ENCODE data around the gene VSTM2B.
A peak's percentile ranks its signal among the peaks of the same experiment; 100 is the strongest.

Gene VSTM2B

GRCh38 chr19:29521291-29522075, 4.3 kb upstream of the VSTM2B start:
- DNase-seq: no peak
- Histone ChIP-seq H3K36me3 (ENCODE audit: control insufficient read depth in 4 of 4, insufficient read depth in 4 of 4, low read length in 3 of 4) (no peaks in the 10 kb centered on the region), H3K4me1 (ENCODE audit: control extremely low read depth in 1 of 4, control insufficient read depth in 4 of 4, insufficient read depth in 4 of 4, low read length in 3 of 4) (peaks cover 0 to 16% (median 7%) of the 10 kb centered on the region in 4 experiments), H3K4me3 (ENCODE audit: control insufficient read depth in 1 of 7, extremely low read depth in 1 of 7, insufficient read depth in 4 of 7, low read depth in 2 of 7, low read length in 6 of 7) (no peak overlapping the region), H3K9me3 (ENCODE audit: control extremely low read depth in 1 of 5, control insufficient read depth in 4 of 5, insufficient read depth in 2 of 5, low read depth in 1 of 5, low read length in 4 of 5) (peaks cover 0 to 2% (median 0%) of the 10 kb centered on the region in 5 experiments), H3K27ac (ENCODE audit: insufficient read depth in 1 of 2, low read depth in 1 of 2, low read length in 2 of 2, poor library complexity in 1 of 2, severe bottlenecking in 2 of 2) (no peak overlapping the region), H3K27me3 (replicated peaks in 2 of 5; ENCODE audit: control insufficient read depth in 4 of 5, insufficient read depth in 5 of 5, low read length in 4 of 5) (peaks cover 15 to 80% (median 31%) of the 10 kb centered on the region in 5 experiments)
- ChIA-PET POLR2A (interaction anchor here (1.0 kb wide), 1 partner anchor 15 kb away, joined by 3 read pairs; no protein-coding TSS in a partner anchor), CTCF (no interaction called here)
- 91% methylated on average over 6 of the region's 9 CpGs for WGBS (ENCODE audit: insufficient coverage)

- ChIA-PET CTCF (no interaction called here), POLR2A (no interaction called here)
- Histone ChIP-seq H3K36me3 (ENCODE audit: control insufficient read depth in 4 of 4, insufficient read depth in 4 of 4, low read length in 3 of 4) (no peaks in the 10 kb centered on the region), H3K9me3 (ENCODE audit: control extremely low read depth in 1 of 5, control insufficient read depth in 4 of 5, insufficient read depth in 2 of 5, low read depth in 1 of 5, low read length in 4 of 5) (peaks cover 0 to 2% (median 0%) of the 10 kb centered on the region in 5 experiments), H3K27ac (ENCODE audit: insufficient read depth in 1 of 2, low read depth in 1 of 2, low read length in 2 of 2, poor library complexity in 1 of 2, severe bottlenecking in 2 of 2) (no peak overlapping the region), H3K27me3 (replicated peaks in 2 of 5; ENCODE audit: control insufficient read depth in 4 of 5, insufficient read depth in 5 of 5, low read length in 4 of 5) (peaks cover 15 to 96% (median 45%) of the 10 kb centered on the region in 5 experiments), H3K4me3 (ENCODE audit: control insufficient read depth in 1 of 7, extremely low read depth in 1 of 7, insufficient read depth in 4 of 7, low read depth in 2 of 7, low read length in 6 of 7) (no peak overlapping the region), H3K4me1 (ENCODE audit: control extremely low read depth in 1 of 4, control insufficient read depth in 4 of 4, insufficient read depth in 4 of 4, low read length in 3 of 4) (peaks cover 0 to 34% (median 18%) of the 10 kb centered on the region in 4 experiments)
- DNase-seq: no peak
- WGBS (ENCODE audit: insufficient coverage): 86% methylated on average over 2 of the region's 2 CpGs
Observed at GRCh38 chr19:29523568-29523967, 2.2 kb upstream of the VSTM2B start.

- H3K27me3 ChIP-seq (replicated peaks in 2 of 5; ENCODE audit: control insufficient read depth in 4 of 5, insufficient read depth in 5 of 5, low read length in 4 of 5): peaks cover 15 to 97% (median 48%) of the 10 kb centered on the region in 5 experiments
- ChIA-PET POLR2A (interaction anchor here (0.5 kb wide), 1 partner anchor 265 kb away, joined by 3 read pairs; no protein-coding TSS in a partner anchor), CTCF (no interaction called here)
- peaks cover 0 to 2% (median 0%) of the 10 kb centered on the region in 5 experiments for H3K9me3 ChIP-seq (ENCODE audit: control extremely low read depth in 1 of 5, control insufficient read depth in 4 of 5, insufficient read depth in 2 of 5, low read depth in 1 of 5, low read length in 4 of 5)
- no peaks in the 10 kb centered on the region for H3K36me3 ChIP-seq (ENCODE audit: control insufficient read depth in 4 of 4, insufficient read depth in 4 of 4, low read length in 3 of 4)
- peak overlapping the region in 1 of 7 experiments; percentile 19 for H3K4me3 ChIP-seq (ENCODE audit: control insufficient read depth in 1 of 7, extremely low read depth in 1 of 7, insufficient read depth in 4 of 7, low read depth in 2 of 7, low read length in 6 of 7)
- no peak overlapping the region for H3K27ac ChIP-seq (ENCODE audit: insufficient read depth in 1 of 2, low read depth in 1 of 2, low read length in 2 of 2, poor library complexity in 1 of 2, severe bottlenecking in 2 of 2)
- DNase-seq: no peak
- peaks cover 0 to 42% (median 22%) of the 10 kb centered on the region in 4 experiments for H3K4me1 ChIP-seq (ENCODE audit: control extremely low read depth in 1 of 4, control insufficient read depth in 4 of 4, insufficient read depth in 4 of 4, low read length in 3 of 4)
- 2% methylated on average over 14 of the region's 14 CpGs for WGBS (ENCODE audit: insufficient coverage)
Observed at GRCh38 chr19:29524201-29524911, 1.4 kb upstream of the VSTM2B start.

- POLR2A ChIA-PET: no interaction called here
Observed at GRCh38 chr19:29524912-29525831, 622 bp upstream of the VSTM2B start.

GRCh38 chr19:29526730-29527499, 1.1 kb downstream of the VSTM2B start:
- DNase-seq: peak in 1 of 3 donors; percentile 27
- Histone ChIP-seq H3K9me3 (ENCODE audit: control extremely low read depth in 1 of 5, control insufficient read depth in 4 of 5, insufficient read depth in 2 of 5, low read depth in 1 of 5, low read length in 4 of 5) (peaks cover 0 to 7% (median 0%) of the 10 kb centered on the region in 5 experiments), H3K27me3 (replicated peaks in 2 of 5; ENCODE audit: control insufficient read depth in 4 of 5, insufficient read depth in 5 of 5, low read length in 4 of 5) (peaks cover 23 to 97% (median 56%) of the 10 kb centered on the region in 5 experiments), H3K27ac (ENCODE audit: insufficient read depth in 1 of 2, low read depth in 1 of 2, low read length in 2 of 2, poor library complexity in 1 of 2, severe bottlenecking in 2 of 2) (no peak overlapping the region), H3K4me3 (ENCODE audit: control insufficient read depth in 1 of 7, extremely low read depth in 1 of 7, insufficient read depth in 4 of 7, low read depth in 2 of 7, low read length in 6 of 7) (peak overlapping the region in 4 of 7 experiments; percentile 5 to 52 (median 42)), H3K36me3 (ENCODE audit: control insufficient read depth in 4 of 4, insufficient read depth in 4 of 4, low read length in 3 of 4) (no peaks in the 10 kb centered on the region), H3K4me1 (ENCODE audit: control extremely low read depth in 1 of 4, control insufficient read depth in 4 of 4, insufficient read depth in 4 of 4, low read length in 3 of 4) (peaks cover 0 to 53% (median 28%) of the 10 kb centered on the region in 4 experiments)
- POLR2A ChIA-PET: no interaction called here
- CTCF ChIA-PET: no interaction called here
- under 1% methylated on average over 62 of the region's 79 CpGs for WGBS (ENCODE audit: insufficient coverage)

More at GRCh38 chr19:29524912-29525831, 622 bp upstream of the VSTM2B start:
- CTCF ChIA-PET: no interaction called here
- peaks cover 0 to 6% (median 0%) of the 10 kb centered on the region in 5 experiments for H3K9me3 ChIP-seq (ENCODE audit: control extremely low read depth in 1 of 5, control insufficient read depth in 4 of 5, insufficient read depth in 2 of 5, low read depth in 1 of 5, low read length in 4 of 5)
- H3K27me3 ChIP-seq (replicated peaks in 2 of 5; ENCODE audit: control insufficient read depth in 4 of 5, insufficient read depth in 5 of 5, low read length in 4 of 5): peaks cover 15 to 97% (median 48%) of the 10 kb centered on the region in 5 experiments
- peak in 2 of 3 donors; percentile 48 to 53 for DNase-seq
- H3K4me3 ChIP-seq (ENCODE audit: control insufficient read depth in 1 of 7, extremely low read depth in 1 of 7, insufficient read depth in 4 of 7, low read depth in 2 of 7, low read length in 6 of 7): peak overlapping the region in 2 of 7 experiments; percentile 19 to 28
- H3K27ac ChIP-seq (ENCODE audit: insufficient read depth in 1 of 2, low read depth in 1 of 2, low read length in 2 of 2, poor library complexity in 1 of 2, severe bottlenecking in 2 of 2): no peak overlapping the region
- H3K4me1 ChIP-seq (ENCODE audit: control extremely low read depth in 1 of 4, control insufficient read depth in 4 of 4, insufficient read depth in 4 of 4, low read length in 3 of 4): peaks cover 0 to 50% (median 26%) of the 10 kb centered on the region in 4 experiments
- no peaks in the 10 kb centered on the region for H3K36me3 ChIP-seq (ENCODE audit: control insufficient read depth in 4 of 4, insufficient read depth in 4 of 4, low read length in 3 of 4)
- under 1% methylated on average over 59 of the region's 80 CpGs for WGBS (ENCODE audit: insufficient coverage)

Data from common myeloid progenitor, CD34-positive (primary cell).